A549 (cell line): ENCODE measurements around the gene INTS4. TPM values are rescaled to one million over a fixed set of nuclear protein-coding genes. Genes with fewer than 3 reads are reported as not detected.
"Not testable (repeated sequence)": the region's sequence is repeated elsewhere in the genome, so short reads cannot be mapped to it uniquely, and the experiment has no call there.

Experiments used
- ATAC-seq, 2 experiments: fragments of 200-7000 bp in 1 of 2; fragments of >200 bp in 1 of 2; cut with Nextera tagmentation in 1 of 2; cut with Tn5 transposase in 1 of 2; 3 replicates each; pipeline versions ENCODE4 v1.8.0 to v1.9.1; 2018 to 2020; ENCODE audit warnings: mild to moderate bottlenecking in 1 of 2, moderate library complexity in 1 of 2
- CTCF ChIA-PET: fragments of 300-600 bp; sonication (Branson Sonifier 250); formaldehyde crosslinking; extraction: SDS; loops from one replicate; lab custom pipeline; 2021; ENCODE audit warnings: antibody characterized with exemption, inconsistent platforms; lab: Yijun Ruan, JAX
- POLR2A ChIA-PET: fragments of 350-600 bp; formaldehyde crosslinking; extraction: SDS; loops from one replicate; lab custom pipeline; 2021; ENCODE audit warnings: antibody characterized with exemption, inconsistent platforms; lab: Yijun Ruan, JAX
- DNase-seq, 2 experiments: peaks; one replicate each; pipeline versions ENCODE4 v3.0.0 to v3.0.0-alpha.2; 2011 to 2016; ENCODE audit warnings: low read depth in 1 of 2, low spot score in 1 of 2
- FAIRE-seq: peaks from 2 replicates; lab custom pipeline; 2011; peaks lifted over from hg19 to GRCh38; lab: Jason Lieb, UNC
- H3K27ac ChIP-seq, 2 experiments: fragments of >200 bp; sonication (Bioruptor Twin); formaldehyde crosslinking; 3 replicates each; pipeline ENCODE4 v1.5.1; 2016 to 2017
- H3K4me1 ChIP-seq: fragments of >200 bp; sonication (Bioruptor Twin); formaldehyde crosslinking; 3 replicates; pipeline ENCODE4 v1.6.1; 2016
- H3K4me2 ChIP-seq: fragments of >200 bp; sonication (Bioruptor Twin); formaldehyde crosslinking; 3 replicates; pipeline ENCODE4 v1.6.1; 2016
- H3K4me3 ChIP-seq: fragments of >200 bp; sonication (Bioruptor Twin); formaldehyde crosslinking; 3 replicates; pipeline ENCODE4 v1.5.1; 2016
- H3K9me3 ChIP-seq: fragments of >200 bp; sonication (Bioruptor Twin); formaldehyde crosslinking; 3 replicates; pipeline ENCODE4 v1.6.1; 2016
- CBX2 ChIP-seq: fragments of 200-600 bp; sonication (generic); IDR thresholded peaks from 2 replicates; pipeline ENCODE4 v1.6.1; 2016; ENCODE audit warnings: low read depth, mild to moderate bottlenecking, borderline replicate concordance
- EHMT2 ChIP-seq: fragments of 200-600 bp; sonication (generic); IDR thresholded peaks from 2 replicates; pipeline ENCODE4 v1.6.1; 2016; ENCODE audit warnings: antibody characterized with exemption, low read depth, mild to moderate bottlenecking, moderate library complexity
- ELK1 ChIP-seq: fragments of 150-350 bp; IDR thresholded peaks from 2 replicates; pipeline ENCODE4 v1.6.1; 2014; ENCODE audit warnings: low read depth, mild to moderate bottlenecking, low read length
- ESRRA ChIP-seq: fragments of 150-350 bp; IDR thresholded peaks from 2 replicates; pipeline ENCODE4 v1.6.1; 2014; ENCODE audit warnings: mild to moderate bottlenecking, low read length, borderline replicate concordance
- HOXA7 ChIP-seq: fragments of 250-450 bp; sonication (Bioruptor Pico); IDR thresholded peaks from 2 replicates; pipeline ENCODE4 v1.5.0; 2020; ENCODE audit warnings: mild to moderate bottlenecking, moderate library complexity
- NFE2L2 ChIP-seq: fragments of 150-350 bp; conservative IDR thresholded peaks from 2 replicates; pipeline ENCODE4 v1.6.1; 2014; ENCODE audit warnings: low read length
- TP53 ChIP-seq: fragments of 250-450 bp; sonication (Bioruptor Pico); IDR thresholded peaks from 2 replicates; pipeline ENCODE4 v1.5.0; 2021; ENCODE audit warnings: mild to moderate bottlenecking, moderate library complexity
- WGBS: methylation state at CpG from one replicate; pipeline ENCODE4 v1.1.6; 2017; ENCODE audit errors: missing lambda C conversion rate; 5-methylcytosine and 5-hydroxymethylcytosine counted together
- polyA plus RNA-seq, 4 experiments: library from polyadenylated mRNA; depleted of rRNA in 3 of 4; stranded (reverse); fragments of >200 nt; fragmentation: RNase III in 1 of 4; extraction: RNeasy Plus Mini Kit Qiagen cat#74134 plus additional on column Dnase treatment in 1 of 4; gene quantifications; 2 replicates in 3 of 4; 3 replicates in 1 of 4; pipeline ENCODE4 v1.2.3, GENCODE V29; 2011 to 2017

Gene INTS4
- polyA plus RNA-seq, 2 of the 4 experiments (the other 2 are of a cell fraction), result 22.0 to 35.3 TPM

GRCh38 chr11:77908835-77909234 lies 85.6 kb downstream of the INTS4 start (continued):
- TF ChIP-seq TP53 (CRISPR knock-in tag), result no peak
- TF ChIP-seq ELK1, result no peak
- TF ChIP-seq EHMT2, result no peak
- no peak for TF ChIP-seq ESRRA
- TF ChIP-seq NFE2L2, result no peak
- TF ChIP-seq CBX2, result no peak
- TF ChIP-seq HOXA7, result no peak

GRCh38 chr11:77894949-77895348 lies 99.5 kb downstream of the INTS4 start:
- H3K27ac ChIP-seq, DNase-seq, CTCF ChIA-PET, ATAC-seq, H3K4me1 ChIP-seq, H3K4me3 ChIP-seq, H3K4me2 ChIP-seq, FAIRE-seq, H3K9me3 ChIP-seq, POLR2A ChIA-PET: not testable (repeated sequence)
- 94% methylated on average over 1 of the region's 1 CpG for WGBS

- H3K9me3 ChIP-seq, result not testable (repeated sequence)
- 66% methylated on average over 2 of the region's 4 CpGs for WGBS
Measured at GRCh38 chr11:77891703-77892102, 102.8 kb downstream of the INTS4 start.

GRCh38 chr11:77891256-77891655 lies 103.2 kb downstream of the INTS4 start:
- ATAC-seq, H3K9me3 ChIP-seq, DNase-seq, H3K4me1 ChIP-seq, H3K4me2 ChIP-seq, POLR2A ChIA-PET, FAIRE-seq, H3K27ac ChIP-seq, H3K4me3 ChIP-seq, CTCF ChIA-PET: not testable (repeated sequence)
- 92% methylated on average over 7 of the region's 7 CpGs for WGBS

More at GRCh38 chr11:77891703-77892102, 102.8 kb downstream of the INTS4 start:
- DNase-seq, H3K4me1 ChIP-seq, ATAC-seq, H3K27ac ChIP-seq, POLR2A ChIA-PET, FAIRE-seq, H3K4me3 ChIP-seq, H3K4me2 ChIP-seq, CTCF ChIA-PET: not testable (repeated sequence)

GRCh38 chr11:77890619-77891056 lies 103.8 kb downstream of the INTS4 start:
- H3K4me1 ChIP-seq, H3K27ac ChIP-seq, H3K4me3 ChIP-seq, CTCF ChIA-PET, H3K4me2 ChIP-seq, FAIRE-seq, H3K9me3 ChIP-seq, DNase-seq, POLR2A ChIA-PET: not testable (repeated sequence)
- WGBS, result 29% methylated on average over 4 of the region's 4 CpGs
- ATAC-seq, result peak; percentile 39 to 57; a peak in 3 of 6 replicates

GRCh38 chr11:77890100-77890614 lies 104.3 kb downstream of the INTS4 start:
- DNase-seq, H3K9me3 ChIP-seq, FAIRE-seq, H3K4me3 ChIP-seq, POLR2A ChIA-PET, CTCF ChIA-PET, H3K27ac ChIP-seq, H3K4me1 ChIP-seq, H3K4me2 ChIP-seq: not testable (repeated sequence)
- ATAC-seq, result peak; percentile 23 to 34; a peak in 3 of 6 replicates

- DNase-seq, H3K4me3 ChIP-seq, POLR2A ChIA-PET, H3K9me3 ChIP-seq, H3K4me2 ChIP-seq, H3K27ac ChIP-seq, FAIRE-seq, ATAC-seq, CTCF ChIA-PET, H3K4me1 ChIP-seq: not testable (repeated sequence)
- WGBS, result 76% methylated on average over 5 of the region's 5 CpGs
Measured at GRCh38 chr11:77889045-77889444, 105.4 kb downstream of the INTS4 start.
